ENCODE data around the gene CAPN12. TPM values are rescaled to one million over a fixed set of nuclear protein-coding genes. Genes with fewer than 3 reads are reported as not detected.

CAPN12 gene
- total and polyA plus RNA-seq, 9 donors, result 0.22 to 8.0 (median 3.1) TPM

DNA sequence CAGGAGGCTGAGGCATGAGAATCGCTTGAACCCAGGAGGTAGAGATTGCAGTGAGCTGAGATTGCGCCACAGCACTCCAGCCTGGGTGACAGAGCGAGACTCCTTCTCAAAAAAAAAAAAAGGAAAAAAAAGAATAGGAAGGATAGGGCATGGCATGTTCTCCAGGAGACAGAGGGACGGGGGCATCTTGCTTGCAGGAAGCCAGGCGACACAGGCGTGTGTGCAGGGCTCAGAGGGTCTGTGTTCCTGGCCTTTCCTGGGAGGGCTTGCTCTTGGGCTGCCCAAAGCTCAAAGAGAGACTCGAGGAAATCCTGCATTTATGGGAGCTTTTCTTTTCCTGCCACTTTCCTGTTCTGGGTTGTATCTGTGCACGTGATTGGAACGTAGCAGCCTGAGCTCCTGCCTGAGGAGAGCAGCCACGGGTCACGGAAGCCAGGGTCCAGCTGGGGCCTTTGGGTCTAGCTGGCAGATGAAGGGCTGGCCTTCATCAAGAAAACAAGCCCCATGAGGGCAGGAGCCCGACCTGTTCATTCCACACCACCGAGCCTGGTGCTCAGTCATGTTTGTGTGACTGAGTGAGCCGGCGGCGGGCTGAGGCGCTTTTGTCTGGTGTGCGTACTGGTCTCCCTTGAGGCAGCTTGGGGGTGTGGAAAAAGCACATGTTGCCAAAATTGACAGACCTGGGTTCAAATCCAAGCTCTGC is 44.5 kb downstream of the CAPN12 start:
- H3K27me3 ChIP-seq, result no peaks in the 10 kb centered on the region
- no peak overlapping the region for H3K4me3 ChIP-seq
- 84 to 86% (median 85%) methylated on average over 18 of the region's 18 CpGs for WGBS, 3 donors
- peak in 1 of 5 donors; percentile 16 for DNase-seq
- intact Hi-C loops (cut with DNase I), result loop anchor here in 1 of 4 donors (5.0 kb wide), 1 partner anchor 1987 kb away; no protein-coding TSS in a partner anchor
- H3K9me3 ChIP-seq, result no peaks in the 10 kb centered on the region
- TF ChIP-seq, protein P1, sequence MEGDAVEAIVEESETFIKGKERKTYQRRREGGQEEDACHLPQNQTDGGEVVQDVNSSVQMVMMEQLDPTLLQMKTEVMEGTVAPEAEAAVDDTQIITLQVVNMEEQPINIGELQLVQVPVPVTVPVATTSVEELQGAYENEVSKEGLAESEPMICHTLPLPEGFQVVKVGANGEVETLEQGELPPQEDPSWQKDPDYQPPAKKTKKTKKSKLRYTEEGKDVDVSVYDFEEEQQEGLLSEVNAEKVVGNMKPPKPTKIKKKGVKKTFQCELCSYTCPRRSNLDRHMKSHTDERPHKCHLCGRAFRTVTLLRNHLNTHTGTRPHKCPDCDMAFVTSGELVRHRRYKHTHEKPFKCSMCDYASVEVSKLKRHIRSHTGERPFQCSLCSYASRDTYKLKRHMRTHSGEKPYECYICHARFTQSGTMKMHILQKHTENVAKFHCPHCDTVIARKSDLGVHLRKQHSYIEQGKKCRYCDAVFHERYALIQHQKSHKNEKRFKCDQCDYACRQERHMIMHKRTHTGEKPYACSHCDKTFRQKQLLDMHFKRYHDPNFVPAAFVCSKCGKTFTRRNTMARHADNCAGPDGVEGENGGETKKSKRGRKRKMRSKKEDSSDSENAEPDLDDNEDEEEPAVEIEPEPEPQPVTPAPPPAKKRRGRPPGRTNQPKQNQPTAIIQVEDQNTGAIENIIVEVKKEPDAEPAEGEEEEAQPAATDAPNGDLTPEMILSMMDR (IDR thresholded peaks at IDR 0.05), result no peak
- TF ChIP-seq POLR2A (IDR thresholded peaks at IDR 0.05) (no peak), EP300 (IDR thresholded peaks at IDR 0.05) (no peak)
- peaks cover 25% of the 10 kb centered on the region for H3K4me1 ChIP-seq (ENCODE audit: insufficient read depth)
- H3K36me3 ChIP-seq, result no peaks in the 10 kb centered on the region
- H3K27ac ChIP-seq, result no peak overlapping the region

DNA sequence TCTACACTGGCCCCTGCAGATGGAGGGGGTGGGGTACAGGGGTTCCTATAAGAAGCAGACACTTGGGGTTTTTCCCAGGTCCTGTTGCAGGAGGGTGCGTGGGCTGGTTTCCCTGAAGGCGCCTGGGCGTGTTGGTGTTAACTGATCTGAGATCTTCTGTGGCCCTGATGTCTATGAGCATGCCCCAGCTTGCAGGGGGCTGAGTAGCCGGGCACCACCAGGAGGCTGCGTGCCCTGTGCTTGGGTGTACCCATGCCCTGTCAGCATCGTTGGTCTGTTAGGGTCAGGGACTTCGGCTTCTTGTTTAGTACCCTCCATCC is 45.3 kb downstream of the CAPN12 start:
- Histone ChIP-seq H3K4me1 (ENCODE audit: insufficient read depth) (peaks cover 25% of the 10 kb centered on the region), H3K9me3 (no peaks in the 10 kb centered on the region), H3K4me3 (no peak overlapping the region), H3K27me3 (no peaks in the 10 kb centered on the region), H3K27ac (no peak overlapping the region), H3K36me3 (no peaks in the 10 kb centered on the region)
- WGBS, 3 donors, result 82 to 94% (median 90%) methylated on average over 7 of the region's 7 CpGs
- intact Hi-C loops (cut with DNase I), result no loop called here
- no peak for TF ChIP-seq POLR2A (IDR thresholded peaks at IDR 0.05)
- TF ChIP-seq, protein P1 (IDR thresholded peaks at IDR 0.05), result no peak
- no peak for TF ChIP-seq EP300 (IDR thresholded peaks at IDR 0.05)
- no peak for DNase-seq

DNA sequence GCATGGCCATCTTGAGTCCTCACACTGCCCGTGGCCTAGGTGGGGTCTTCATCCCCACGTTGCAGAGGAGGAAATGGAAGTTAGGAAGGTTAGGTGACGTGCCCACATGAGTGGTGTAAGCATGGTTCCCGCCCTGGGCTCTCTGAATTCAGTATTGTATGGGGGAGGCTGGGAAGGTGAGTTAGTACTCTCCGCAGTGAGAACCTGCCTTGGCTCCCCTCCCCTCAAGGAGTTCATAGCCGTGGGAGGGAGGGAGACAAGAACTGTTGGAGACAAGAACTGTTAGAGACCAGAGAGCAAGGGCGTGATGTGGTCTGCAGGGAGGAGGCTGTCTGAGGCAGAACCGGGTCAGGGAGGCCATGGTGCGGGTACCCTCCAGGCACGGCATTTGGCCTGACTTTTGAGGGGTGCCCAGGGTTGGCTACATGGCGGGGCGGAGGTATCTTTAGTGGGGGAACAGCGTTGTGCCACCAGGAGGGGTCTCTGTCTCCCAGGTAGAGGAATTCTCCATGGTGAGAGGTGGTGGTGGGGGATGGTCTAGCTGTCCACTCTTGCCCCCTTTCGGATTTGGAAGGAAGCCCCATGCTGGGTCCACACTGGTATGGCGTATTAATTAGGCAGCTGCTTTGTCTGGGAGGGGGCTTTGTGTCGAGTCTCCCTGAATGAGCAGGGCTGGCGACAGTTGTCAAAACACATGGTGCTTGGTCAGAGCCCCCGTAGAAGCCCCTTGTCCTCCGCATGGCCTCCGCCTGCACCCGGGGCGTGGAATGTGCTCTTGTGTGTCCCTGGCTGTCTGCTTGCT is 45.8 kb downstream of the CAPN12 start:
- no peak for DNase-seq
- no peaks in the 10 kb centered on the region for H3K36me3 ChIP-seq
- no peak overlapping the region for H3K27ac ChIP-seq
- TF ChIP-seq EP300 (IDR thresholded peaks at IDR 0.05) (no peak), POLR2A (IDR thresholded peaks at IDR 0.05) (no peak)
- TF ChIP-seq, protein P1 (IDR thresholded peaks at IDR 0.05), result no peak
- intact Hi-C loops (cut with DNase I), result no loop called here
- no peaks in the 10 kb centered on the region for H3K27me3 ChIP-seq
- H3K9me3 ChIP-seq, result no peaks in the 10 kb centered on the region
- 77 to 82% (median 82%) methylated on average over 22 of the region's 22 CpGs for WGBS, 3 donors
- H3K4me3 ChIP-seq, result no peak overlapping the region
- peaks cover 29% of the 10 kb centered on the region for H3K4me1 ChIP-seq (ENCODE audit: insufficient read depth)

DNA sequence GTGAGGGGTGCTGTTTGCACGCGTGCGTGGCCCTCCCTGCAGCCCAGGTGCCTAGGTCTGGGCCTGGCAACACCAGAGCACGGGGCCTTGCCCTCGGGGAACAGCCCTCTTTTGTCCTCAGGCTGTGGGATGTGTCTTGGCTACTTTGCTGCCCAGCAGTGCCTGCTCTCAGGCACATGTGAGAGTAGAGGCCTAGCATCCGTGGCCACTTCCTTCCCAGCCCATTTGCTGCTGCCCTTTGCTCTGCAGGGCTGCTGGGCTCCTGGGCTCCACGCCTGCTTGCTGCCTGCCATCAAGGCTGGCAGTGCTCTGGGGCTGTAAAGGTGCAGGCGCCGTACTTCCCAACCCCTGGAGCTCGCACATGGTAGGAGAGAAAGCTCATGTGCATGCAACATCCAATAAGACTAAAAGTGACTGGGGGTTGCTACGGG is 46.6 kb downstream of the CAPN12 start:
- 81 to 88% (median 85%) methylated on average over 9 to 11 of the region's 11 CpGs for WGBS, 3 donors
- intact Hi-C loops (cut with DNase I), result no loop called here
- H3K4me3 ChIP-seq, result no peak overlapping the region
- H3K27me3 ChIP-seq, result no peaks in the 10 kb centered on the region
- no peaks in the 10 kb centered on the region for H3K36me3 ChIP-seq
- TF ChIP-seq, protein P1 (IDR thresholded peaks at IDR 0.05), result no peak
- TF ChIP-seq EP300 (IDR thresholded peaks at IDR 0.05) (no peak), POLR2A (IDR thresholded peaks at IDR 0.05) (no peak)
- H3K4me1 ChIP-seq (ENCODE audit: insufficient read depth), result peaks cover 34% of the 10 kb centered on the region
- H3K9me3 ChIP-seq, result no peaks in the 10 kb centered on the region
- no peak overlapping the region for H3K27ac ChIP-seq
- DNase-seq, result no peak
